ENCODE data around the gene MAP3K3. TPM values are rescaled to one million over a fixed set of nuclear protein-coding genes. Genes with fewer than 3 reads are reported as not detected.

Gene MAP3K3
- total and polyA plus RNA-seq, 9 donors: 32.2 to 41.0 (median 36.3) TPM

DNA sequence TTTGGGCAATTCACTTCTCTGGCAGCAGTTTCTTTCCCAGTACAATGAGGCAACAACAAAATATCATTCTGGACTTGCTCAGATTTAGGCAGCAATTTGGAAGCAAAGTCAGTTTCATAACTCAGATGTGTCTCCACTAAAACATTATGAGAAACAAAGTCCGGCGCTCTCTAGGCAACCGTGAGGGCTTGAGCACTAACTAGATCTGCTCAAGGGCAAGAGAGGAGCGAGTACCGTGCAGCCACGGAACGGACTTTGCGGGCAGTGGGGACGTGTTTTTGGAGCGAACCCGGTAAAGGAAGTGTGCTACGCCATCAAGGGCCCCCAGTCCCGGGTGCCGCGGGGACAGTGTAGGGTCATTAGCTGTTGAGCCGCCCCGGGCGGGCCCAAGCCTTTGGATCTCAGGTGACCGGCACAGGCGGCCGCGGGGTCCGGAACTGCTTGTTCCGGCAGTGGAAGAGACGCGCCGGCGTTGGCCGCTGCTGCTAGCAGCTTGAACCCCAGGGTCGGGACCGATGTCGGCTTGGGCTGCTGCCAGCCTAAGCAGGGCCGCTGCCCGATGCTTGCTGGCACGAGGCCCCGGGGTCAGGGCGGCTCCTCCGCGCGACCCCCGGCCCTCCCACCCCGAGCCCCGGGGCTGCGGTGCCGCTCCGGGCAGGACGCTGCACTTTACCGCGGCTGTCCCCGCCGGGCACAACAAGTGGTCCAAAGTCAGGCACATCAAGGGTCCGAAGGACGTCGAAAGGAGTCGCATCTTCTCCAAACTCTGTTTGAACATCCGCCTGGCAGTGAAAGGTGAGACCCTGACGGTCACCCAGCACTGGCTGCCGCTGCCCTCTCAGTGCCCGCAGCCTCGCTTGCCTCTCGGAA, 21.4 kb upstream of the MAP3K3 start, which contains the start of gene TACO1:
Gene TACO1, plus strand, starts transcription at position 327 of the 870 bp plus-strand sequence. Its CDS starts 189 bp downstream, at position 516.
- Histone ChIP-seq H3K4me1 (ENCODE audit: insufficient read depth) (peaks cover 10% of the 10 kb centered on the region), H3K36me3 (no peaks in the 10 kb centered on the region), H3K9me3 (no peaks in the 10 kb centered on the region), H3K4me3 (peak within 1 kb of the TSS; percentile 65), H3K27ac (peak within 1 kb of the TSS; percentile 48 to 57), H3K27me3 (no peaks in the 10 kb centered on the region)
- no peak for TF ChIP-seq EP300 (IDR thresholded peaks at IDR 0.05)
- TF ChIP-seq POLR2A (IDR thresholded peaks at IDR 0.05): peak; percentile 31
- TF ChIP-seq, protein P1, sequence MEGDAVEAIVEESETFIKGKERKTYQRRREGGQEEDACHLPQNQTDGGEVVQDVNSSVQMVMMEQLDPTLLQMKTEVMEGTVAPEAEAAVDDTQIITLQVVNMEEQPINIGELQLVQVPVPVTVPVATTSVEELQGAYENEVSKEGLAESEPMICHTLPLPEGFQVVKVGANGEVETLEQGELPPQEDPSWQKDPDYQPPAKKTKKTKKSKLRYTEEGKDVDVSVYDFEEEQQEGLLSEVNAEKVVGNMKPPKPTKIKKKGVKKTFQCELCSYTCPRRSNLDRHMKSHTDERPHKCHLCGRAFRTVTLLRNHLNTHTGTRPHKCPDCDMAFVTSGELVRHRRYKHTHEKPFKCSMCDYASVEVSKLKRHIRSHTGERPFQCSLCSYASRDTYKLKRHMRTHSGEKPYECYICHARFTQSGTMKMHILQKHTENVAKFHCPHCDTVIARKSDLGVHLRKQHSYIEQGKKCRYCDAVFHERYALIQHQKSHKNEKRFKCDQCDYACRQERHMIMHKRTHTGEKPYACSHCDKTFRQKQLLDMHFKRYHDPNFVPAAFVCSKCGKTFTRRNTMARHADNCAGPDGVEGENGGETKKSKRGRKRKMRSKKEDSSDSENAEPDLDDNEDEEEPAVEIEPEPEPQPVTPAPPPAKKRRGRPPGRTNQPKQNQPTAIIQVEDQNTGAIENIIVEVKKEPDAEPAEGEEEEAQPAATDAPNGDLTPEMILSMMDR (IDR thresholded peaks at IDR 0.05): no peak
- 0 to 2% (median 1%) methylated on average over 27 to 61 of the region's 61 CpGs for WGBS, 3 donors
- peak; percentile 72 to 86 (median 81) for DNase-seq
- intact Hi-C loops (cut with DNase I): no loop called here

DNA sequence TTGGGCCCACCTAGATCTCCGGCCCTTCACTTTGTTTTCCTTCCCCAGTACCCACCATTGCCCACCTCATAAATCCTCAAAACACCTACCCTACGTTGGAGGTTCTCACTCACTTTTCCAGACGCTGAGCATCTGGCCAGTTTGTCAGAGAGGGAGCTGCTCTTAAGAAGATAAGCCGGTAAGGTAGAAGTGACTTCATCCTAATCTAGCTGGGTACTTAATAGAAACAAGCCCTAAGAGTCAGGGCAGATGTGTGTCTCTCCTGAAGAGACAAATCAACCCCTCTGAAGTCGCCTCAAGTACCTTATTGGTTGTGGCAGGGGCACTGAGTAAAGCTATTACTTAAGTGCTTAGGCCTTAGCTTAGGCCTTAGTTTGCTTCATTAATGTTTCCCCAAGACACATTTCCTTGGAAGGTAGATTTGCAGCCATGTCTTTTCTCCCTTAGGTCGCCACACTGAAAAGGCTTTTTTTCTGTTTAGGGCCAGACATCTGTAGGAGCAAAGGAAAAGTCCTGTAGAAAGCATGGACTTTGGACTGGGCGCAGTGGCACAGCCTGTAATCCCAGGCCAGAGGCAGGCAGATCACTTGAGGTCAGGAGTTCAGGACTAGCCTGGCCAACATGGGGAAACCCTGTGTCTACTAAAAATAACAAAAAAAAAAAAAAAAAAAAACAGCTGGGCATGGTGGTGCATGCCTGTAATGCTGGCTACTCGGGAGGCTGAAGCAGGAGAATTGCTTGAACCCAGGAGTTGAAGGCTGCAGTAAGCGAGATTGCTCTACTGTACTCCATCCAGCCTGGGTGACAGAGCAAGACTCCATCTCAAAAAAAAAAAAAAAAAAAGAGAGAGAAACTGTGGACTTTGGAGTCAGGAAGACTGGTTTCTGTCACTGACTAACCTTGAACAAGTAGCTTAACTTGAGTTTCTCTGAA, 20.5 kb upstream of the MAP3K3 start:
- H3K4me1 ChIP-seq (ENCODE audit: insufficient read depth): peaks cover 10% of the 10 kb centered on the region
- TF ChIP-seq POLR2A (IDR thresholded peaks at IDR 0.05) (no peak), EP300 (IDR thresholded peaks at IDR 0.05) (no peak)
- TF ChIP-seq, protein P1 (IDR thresholded peaks at IDR 0.05): no peak
- 48 to 49% (median 48%) methylated on average over 9 of the region's 9 CpGs for WGBS, 3 donors
- no peaks in the 10 kb centered on the region for H3K9me3 ChIP-seq
- no peaks in the 10 kb centered on the region for H3K36me3 ChIP-seq
- DNase-seq: no peak
- H3K27ac ChIP-seq: peak overlapping the region in 1 of 2 donors; percentile 57
- H3K4me3 ChIP-seq: peak overlapping the region; percentile 65
- intact Hi-C loops (cut with DNase I): no loop called here
- H3K27me3 ChIP-seq: no peaks in the 10 kb centered on the region

DNA sequence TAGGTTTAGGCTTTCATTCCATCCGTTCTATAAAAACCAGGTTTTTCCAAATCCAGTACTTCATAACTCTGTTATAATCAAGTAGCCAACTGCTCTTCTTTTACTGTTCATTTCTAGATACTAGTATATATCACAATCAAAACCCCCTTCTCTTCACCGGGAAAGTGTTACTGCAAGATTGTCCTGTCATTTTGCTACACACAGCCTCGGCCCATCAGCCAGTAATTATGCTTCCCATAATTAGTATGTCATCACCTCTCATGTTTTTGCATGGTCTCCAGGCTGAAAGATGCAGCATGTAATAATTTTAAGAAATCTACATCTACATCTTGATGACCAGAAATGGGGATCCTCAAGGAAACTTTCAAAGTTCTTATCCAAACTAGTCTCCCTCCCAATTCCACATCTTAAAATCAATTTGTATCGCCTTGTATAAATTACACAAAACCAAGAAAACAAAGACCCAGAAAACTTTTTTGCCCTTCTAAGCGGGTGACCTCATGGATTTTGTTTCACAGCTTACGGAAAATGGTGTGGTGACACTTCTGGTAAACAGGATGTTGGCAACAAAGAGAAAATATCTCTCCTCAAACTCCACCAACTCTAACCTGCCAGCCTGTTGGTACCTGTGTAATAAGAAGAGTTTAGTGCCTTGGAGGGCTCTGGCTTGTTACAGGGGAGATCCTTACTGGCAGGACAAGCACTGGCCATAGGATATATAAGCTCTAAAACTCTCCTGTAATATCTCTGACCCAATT, 12.2 kb upstream of the MAP3K3 start:
- H3K4me1 ChIP-seq (ENCODE audit: insufficient read depth): no peaks in the 10 kb centered on the region

More for the DNA sequence above, 12.2 kb upstream of the MAP3K3 start:
- 72 to 82% (median 81%) methylated on average over 6 of the region's 6 CpGs for WGBS, 3 donors
- TF ChIP-seq, protein P1 (IDR thresholded peaks at IDR 0.05): no peak
- TF ChIP-seq POLR2A (IDR thresholded peaks at IDR 0.05) (no peak), EP300 (IDR thresholded peaks at IDR 0.05) (no peak)
- H3K9me3 ChIP-seq: no peaks in the 10 kb centered on the region
- H3K27me3 ChIP-seq: no peaks in the 10 kb centered on the region
- H3K36me3 ChIP-seq: no peaks in the 10 kb centered on the region
- H3K4me3 ChIP-seq: no peak overlapping the region
- DNase-seq: no peak
- H3K27ac ChIP-seq: no peak overlapping the region
- intact Hi-C loops (cut with DNase I): loop anchor here in 3 of 4 donors (5.0 to 10.0 kb wide), 3 partner anchors 65 to 188 kb away; no protein-coding TSS in a partner anchor

All from ovary (tissue), 9 donors.